NAMALWA (cell line): ENCODE data around the gene CFAP141.
A peak's percentile ranks its signal among the peaks of the same experiment; 100 is the strongest.
"Not testable (repeated sequence)": the region's sequence is repeated elsewhere in the genome, so short reads cannot be mapped to it uniquely, and the experiment has no call there.

Source experiments
- DNase-seq: peaks from one replicate; pipeline ENCODE4 v3.0.0-alpha.2; 2015; ENCODE audit warnings: low spot score

Gene CFAP141

DNA sequence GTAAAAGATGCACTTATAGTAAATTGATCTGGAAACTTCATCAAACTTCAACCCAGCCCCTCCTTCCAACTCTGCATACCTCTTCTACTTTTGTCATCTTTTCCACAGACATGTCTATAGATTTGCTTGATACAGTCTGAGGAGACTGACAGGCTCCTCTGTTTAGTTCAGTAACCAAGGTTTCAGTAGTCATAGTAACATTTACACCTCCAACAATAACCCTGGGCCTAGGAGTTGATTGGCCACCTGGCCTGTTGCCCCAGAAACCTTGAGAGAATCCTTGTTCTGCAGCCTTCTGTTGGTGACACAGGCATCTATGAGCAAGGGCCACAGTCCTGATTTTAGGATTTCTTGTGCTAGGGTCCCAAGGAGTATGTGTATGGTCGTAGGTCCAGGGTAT is at the start of gene CFAP141:
Gene CFAP141, minus strand, starts transcription at position 138 of the 400 bp plus-strand sequence. Its CDS starts 26 bp downstream, at position 112.
- peak; percentile 80 for DNase-seq

DNA sequence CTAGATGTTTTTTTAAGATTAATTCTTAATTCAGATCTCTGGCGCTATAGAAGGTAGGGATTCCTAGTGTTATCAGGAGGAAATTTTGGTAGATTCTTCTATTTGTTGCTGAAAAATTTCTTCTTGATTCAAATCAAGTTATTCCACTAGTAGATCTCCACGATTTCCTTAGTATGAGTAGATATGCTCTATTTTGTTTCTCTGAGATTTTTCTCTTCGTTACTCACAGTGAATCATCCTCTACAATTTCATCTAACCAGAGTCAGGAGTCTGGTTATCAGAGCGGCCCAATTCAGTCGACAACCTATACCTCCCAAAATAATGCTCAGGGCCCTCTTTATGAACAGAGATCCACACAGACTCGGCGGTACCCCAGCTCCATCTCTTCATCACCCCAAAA is 47.5 kb upstream of the CFAP141 start:
- no peak for DNase-seq

DNA sequence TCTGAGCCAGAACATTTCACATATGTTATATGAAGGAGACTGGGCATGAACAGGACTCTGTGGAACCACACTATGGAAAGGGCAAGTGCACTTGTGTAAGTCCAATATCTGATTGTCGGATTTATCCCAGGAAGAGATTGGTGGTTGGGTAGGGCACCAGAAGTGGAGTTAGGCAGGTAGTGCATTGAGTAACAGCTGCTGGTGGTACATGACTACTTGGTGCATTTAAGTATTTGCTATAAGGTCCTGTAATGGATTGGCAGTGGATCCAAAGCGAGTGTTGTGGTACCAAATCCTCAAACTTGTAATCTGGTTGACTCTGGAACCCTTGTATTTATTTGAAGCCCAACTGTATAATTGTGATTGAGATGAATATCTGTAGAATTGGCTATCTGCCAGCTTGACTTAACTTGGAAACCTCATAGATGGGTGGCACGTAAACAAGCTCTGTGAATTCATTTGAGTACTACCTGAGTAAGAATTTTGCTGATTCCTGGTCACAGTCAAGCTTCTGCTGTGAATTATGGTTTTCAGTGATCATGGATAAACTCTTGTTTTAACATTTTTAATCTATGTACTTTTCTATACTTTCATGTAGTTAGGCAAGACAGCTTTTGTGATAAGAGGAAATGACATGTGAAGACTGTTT is 35.7 kb upstream of the CFAP141 start:
- DNase-seq = no peak

DNA sequence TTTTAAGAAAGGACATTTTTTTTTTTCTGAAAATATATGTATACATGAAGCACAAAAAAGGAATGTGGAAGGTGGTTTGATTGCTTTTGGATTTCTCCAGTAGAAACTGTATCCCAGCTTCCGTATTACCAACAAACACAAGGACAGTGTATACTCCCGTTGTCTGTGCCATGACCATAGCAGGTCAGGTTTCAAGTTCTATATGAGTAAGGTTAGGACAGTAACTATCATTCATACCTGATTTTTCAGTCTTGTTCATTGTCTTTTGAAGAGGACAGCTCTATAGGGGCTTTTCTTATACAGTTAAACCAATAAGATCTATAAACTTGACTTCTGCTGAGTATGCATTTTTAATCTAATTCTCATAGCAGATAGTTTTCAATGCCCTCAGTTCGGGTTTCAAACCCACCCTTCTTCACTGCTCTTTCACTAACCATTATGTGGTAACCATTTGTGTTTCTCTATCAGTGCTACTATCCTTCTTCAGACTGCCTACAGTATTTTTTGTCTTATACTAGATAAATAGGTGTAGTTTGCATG is 34.2 kb upstream of the CFAP141 start:
- DNase-seq = no peak

DNA sequence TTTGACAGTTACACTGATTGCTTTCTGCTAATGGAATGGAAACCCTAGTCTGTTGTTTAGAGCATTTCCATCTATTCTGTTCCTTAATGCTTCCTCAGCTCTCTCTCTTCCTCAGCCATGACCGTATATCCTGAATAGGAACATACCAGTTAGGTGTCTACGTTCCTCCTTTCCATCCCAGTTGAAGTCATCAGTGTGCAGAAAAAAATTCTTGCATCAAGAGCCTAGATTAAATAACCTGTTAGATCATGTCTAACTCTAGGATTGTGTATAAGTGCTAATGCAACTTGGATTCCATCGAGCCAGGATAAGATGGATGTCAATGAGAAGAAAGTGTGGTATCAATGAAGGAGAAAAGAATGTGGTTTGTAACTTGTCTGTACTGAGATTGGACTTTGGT is 33.4 kb upstream of the CFAP141 start:
- no peak for DNase-seq

DNA sequence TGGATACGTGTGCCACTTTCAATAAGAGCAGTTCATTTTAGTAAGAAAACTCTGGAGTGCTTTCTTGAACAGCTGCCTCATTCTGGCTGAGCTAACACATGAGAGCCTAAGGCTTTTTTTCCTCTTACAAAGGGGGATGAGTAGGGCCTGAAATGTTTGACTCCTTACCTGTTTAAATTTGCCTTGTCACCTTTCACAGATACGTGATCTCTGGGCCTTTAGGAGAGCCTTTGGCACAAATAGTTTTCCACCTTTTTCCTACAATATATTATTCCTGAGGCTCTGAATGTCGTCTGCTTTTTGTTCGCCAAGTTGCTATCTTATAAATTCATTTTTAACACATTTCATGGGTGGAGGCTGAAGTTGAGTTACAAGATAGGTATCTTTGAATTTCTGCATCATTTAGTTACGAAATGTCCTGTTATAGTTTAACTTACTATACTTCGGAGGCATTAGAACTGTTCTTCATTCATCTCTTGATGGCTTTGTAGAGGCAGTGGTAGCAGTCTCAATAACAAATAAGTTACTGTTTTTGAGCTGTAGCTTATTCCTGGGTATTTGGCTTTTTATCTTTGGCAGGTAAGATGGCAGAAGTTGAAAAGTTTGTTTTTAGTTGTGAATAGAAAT is 31.9 kb upstream of the CFAP141 start:
- no peak for DNase-seq

DNA sequence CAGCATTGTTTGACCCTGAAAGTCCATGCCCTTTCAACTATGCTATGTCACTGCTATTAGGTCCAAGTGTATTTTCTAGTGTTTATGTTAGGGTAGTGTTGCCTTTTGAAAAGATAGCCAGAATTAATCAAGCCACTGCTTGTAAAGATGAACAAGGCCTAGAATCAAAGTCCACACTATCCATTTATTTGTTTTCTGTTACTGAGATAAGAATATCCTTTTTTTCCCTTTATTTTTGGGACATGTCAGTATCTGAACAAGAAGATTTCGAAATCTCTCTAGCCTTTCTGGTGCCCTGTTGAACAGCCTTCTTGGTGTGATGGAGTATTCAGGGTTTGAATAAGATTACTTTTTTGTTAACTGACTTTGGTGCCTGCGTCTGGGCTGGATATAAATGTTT is 31.3 kb upstream of the CFAP141 start:
- DNase-seq = no peak

DNA sequence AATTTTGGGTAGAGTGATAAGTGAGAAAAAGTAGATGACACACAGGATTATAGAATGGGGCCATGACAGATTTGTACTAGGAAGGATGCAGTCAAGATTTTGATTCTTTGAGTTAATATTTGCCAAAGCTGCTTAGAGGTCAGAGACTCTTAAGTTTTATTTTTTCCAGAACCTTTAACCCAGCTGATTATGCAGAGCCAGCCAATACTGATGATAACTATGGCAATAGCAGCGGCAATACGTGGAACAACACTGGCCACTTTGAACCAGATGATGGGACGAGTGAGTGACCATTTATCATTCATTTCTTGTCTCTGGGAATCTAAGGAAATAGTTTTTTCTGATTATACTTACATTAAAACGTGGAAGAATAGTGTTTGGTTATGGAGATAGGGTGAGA is 30.7 kb upstream of the CFAP141 start:
- DNase-seq = no peak

DNA sequence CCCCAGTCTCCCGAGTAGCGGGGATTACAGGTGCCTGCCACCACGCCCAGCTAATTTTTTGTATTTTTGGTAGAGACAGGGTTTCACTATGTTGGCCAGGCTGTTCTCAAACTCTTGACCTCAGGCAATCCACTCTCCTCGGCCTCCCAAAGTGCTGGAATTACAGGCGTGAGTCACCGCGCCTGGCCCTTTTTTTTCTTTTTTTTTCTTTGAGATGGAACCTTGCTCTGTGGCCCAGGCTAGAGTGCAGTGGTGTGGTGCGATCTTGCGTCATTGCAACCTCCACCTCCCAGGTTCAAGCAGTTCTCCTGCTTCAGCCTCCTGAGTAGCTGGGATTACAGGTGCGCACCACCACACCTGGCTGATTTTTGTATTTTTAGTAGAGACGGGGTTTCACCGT is 27.0 kb upstream of the CFAP141 start:
- not testable (repeated sequence) for DNase-seq

DNA sequence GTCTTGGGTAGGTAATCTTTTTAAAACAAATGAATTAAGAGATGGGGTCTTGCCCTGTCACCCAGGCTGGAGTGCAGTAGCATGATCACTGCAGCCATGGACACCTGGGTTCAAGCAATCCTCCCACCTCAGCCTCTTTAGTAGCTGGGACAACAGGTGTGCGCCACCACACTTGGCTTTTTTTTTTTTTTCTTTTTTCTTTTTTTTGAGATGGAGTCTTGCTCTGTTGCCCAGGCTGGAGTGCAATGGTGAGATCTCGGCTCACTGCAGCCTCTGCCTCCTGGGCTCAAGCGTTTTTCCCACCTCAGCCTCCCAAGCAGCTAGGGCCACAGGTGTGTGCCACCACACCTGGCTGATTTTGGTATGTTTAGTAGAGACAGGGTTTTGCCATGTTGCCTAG is 25.0 kb upstream of the CFAP141 start:
- not testable (repeated sequence) for DNase-seq

DNA sequence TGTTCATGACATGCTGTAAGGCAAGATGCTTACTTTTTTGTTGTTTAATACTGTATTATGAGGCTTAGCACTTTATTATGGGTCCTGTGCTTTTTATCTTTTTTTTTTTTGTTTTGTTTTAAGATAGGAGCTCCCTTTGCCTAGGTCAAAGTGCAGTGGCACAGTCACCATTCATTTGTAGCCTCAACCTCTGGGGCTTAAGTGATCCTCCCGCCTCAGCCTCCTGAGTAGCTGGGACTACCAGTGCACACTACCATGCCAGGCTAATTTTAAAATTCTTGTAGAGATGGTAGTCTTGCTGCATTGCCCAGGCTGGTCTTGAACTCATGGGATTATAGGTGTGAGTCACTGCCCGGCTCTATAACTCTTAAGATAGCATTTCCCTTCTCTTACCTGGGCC is 19.2 kb upstream of the CFAP141 start:
- no peak for DNase-seq

DNA sequence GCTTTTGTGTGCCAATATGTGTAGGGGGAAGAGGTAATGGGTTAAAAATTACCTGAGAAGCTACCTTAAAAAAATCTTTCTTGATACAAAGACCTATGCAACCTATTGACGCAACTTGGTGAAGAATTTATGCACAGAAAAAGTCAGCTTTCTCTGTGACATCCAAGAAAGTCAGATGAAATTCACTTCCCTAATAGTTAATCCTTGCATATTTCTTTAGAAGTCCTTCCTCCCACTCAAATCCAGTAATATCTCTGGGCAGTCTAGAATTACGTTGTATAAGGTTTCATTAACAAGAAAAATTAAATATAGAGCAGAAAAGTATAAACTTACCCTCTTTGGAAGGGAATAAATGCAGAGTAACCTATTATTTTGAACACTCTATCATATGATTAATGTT is 17.5 kb upstream of the CFAP141 start:
- DNase-seq = no peak

DNA sequence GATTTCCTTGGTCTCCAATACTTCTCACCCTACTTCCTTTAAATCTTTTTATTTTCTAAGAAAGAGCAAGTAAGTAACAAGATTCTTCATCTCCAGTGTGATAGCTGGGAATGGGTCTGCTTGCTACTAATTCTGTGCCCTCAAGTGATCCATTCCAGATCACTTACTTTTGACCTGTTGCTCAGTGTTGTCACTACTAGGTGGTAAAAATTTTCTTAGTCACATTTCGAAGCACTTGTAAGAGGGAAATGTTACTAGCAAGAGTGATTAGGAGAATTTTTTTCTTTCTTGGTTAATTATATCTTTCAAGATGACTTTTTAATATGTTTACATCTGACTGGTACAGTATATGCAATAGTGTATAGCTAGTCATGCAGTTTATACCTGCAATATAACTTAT is 16.8 kb upstream of the CFAP141 start:
- no peak for DNase-seq

DNA sequence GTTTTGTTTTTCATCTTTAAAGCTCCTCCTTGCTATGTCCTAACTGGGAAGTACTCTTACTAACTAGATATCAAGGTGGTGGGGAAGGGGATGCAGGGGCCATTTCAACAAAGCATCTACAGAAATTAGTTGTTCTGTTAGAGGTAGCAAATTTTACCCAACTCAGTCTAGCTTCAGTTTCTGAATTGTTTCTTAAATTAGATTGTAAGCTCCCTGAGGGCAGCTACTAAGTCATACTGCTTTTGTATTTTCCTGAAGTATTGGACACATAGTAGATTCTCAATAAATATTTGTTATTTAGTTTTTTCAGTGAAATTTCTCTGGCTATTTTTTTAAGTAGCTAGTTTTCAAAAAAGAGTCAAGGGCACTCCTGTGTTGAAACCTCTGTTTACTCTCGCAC is 16.4 kb upstream of the CFAP141 start:
- DNase-seq = no peak

DNA sequence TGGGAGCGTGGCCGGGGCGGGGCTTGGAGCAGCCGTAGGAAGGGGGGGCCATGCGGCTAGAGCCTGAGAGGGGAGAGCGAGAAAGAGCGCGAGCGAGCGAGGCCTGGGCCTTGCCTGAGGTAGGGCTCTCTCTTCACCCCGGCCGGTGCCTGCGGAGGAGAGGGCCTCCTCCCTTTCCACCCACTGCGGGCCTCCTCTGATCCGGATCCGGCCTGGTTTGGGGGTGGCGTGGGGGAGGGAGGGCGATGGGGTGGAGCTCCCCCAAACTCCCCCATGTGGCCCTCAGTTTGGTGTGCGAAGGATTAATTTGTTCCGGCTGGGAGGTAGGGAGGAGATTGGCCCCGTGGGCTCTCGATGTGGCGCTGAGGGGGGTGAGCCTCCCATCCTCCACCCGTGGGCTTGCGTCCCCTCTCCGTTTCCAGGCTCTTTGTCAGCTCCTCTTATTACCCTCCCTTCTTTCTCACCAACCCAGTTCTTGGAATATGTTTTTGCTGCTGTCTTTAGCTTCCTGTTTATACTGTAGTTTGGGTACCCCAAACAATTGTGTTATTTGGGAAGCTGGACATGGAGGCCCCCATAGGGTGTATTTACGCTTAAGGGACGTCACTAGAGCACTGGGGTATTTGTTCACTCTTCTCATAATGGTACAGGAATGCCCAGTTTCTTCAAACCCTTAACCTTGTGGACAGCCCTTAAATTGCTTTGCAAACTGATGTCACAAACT is 15.3 kb upstream of the CFAP141 start:
- peak; percentile 78 for DNase-seq

DNA sequence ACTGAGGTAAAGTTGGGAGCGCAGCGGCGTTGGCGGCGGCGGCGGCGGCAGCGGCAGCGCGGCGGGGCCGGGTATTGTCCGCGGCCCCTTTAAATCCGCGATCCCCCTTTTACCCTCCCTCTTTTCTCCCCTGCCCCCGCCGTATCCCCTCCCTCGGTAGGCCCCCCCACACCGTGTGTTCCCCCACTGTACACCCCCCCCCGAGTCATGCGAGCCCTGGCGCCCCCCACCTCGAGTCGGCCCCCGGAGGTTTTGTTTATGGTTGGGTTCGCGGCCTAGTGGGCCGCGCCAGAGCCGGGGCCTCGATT is 14.8 kb upstream of the CFAP141 start:
- DNase-seq = no peak

DNA sequence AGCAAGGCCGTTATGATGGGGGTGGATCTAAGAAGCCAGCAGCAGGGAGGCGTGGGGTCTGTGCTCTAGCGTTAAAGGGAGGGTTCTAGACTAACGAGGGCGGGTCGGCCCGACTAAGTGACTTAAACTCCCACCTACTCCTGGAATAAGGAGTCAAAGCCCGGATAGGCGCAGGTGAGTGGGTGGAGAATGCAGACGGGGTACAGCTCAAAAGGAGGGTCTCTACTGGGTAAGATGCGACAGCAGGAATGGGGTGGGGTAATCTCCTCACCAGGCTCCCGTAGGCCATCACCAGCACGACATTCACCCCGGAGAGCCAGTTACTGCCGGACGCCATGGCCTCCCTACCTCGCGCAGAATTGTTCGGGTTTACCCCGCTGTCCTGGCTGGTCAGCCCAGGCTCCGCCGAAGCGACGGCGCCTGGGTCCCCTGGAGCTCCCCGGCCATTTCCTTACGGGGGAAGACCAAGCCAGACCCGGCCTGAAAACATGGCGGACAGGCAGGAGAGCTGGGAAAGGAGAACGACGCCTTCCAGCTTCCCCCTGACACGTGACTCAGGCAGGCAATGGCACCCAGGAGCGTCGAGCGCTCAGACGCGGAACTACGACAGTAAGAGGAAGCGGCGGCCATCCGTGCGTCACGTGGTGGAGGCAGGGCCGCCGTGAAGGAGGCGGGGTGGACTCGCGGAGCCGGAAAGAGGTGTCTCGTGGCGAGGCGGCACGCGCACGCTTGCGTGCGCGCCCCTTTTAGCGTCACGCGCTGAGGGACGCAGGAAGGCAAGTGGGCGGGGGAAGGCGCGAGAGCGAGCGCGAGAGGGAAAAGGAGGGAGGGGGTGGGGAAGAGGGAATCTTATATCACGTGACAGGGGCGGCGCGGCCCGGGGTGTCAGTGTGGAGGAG is 14.2 kb upstream of the CFAP141 start, which contains the start of gene UBAP2L:
Gene UBAP2L, plus strand, starts transcription at position 885 of the 899 bp plus-strand sequence. CDS start 4,169 bp downstream, outside the sequence.
- DNase-seq = peak; percentile 100

DNA sequence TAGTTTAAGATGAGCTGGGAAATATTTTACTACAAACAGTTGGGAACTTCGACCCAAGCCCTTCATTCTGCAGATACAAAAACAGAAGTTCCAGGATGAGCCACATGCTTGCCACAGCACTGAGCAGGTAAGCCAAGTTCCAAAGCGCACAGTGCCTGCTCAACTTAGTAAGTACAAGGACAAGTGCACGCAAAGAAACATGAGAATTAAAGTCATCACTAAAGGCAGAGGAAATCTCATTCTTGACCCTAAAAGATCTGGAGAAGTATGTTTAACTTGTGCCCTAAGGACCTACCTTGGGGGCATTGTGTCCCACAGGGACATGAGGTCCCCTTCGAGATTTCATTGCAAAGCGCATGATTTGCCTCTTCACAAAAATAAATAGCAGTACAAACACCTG is 13.4 kb upstream of the CFAP141 start:
- peak; percentile 57 for DNase-seq

DNA sequence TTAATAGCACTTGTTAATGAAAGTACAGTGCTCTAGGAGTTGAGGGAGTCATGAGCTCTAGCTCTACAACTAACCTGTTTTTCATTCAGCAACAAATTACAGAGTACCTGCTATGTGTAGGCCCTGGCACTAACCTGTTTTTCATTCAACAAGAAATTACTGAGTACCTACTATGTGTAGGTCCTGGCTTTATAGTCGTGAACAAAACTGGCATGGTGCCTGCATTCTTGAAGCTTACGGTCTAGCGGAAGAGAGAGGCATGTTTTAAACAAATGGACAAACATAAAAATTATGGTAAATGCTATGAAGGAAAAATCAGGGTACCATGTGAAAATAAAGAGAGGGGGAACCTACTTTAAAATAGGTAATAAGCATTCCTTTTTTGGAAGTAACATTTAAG is 12.4 kb upstream of the CFAP141 start:
- no peak for DNase-seq

DNA sequence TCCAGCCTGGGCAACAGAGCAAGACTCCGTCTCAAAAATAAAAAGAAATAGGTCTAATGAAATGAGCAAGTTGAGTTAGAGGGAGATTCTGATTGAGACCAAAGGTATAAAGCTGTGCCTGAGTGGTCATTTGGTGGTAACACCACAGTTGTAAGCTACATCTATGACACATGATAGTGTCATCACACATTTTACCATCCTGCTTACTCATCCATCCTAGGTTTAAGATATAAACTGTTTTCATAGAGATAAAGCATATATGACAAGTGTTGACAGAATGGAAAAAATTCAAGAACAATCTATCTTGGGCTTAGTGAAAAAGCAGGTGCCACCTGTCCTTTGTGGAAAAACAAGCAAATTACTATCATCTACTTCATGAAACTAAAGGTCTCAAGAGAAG is 7.1 kb upstream of the CFAP141 start:
- no peak for DNase-seq

DNA sequence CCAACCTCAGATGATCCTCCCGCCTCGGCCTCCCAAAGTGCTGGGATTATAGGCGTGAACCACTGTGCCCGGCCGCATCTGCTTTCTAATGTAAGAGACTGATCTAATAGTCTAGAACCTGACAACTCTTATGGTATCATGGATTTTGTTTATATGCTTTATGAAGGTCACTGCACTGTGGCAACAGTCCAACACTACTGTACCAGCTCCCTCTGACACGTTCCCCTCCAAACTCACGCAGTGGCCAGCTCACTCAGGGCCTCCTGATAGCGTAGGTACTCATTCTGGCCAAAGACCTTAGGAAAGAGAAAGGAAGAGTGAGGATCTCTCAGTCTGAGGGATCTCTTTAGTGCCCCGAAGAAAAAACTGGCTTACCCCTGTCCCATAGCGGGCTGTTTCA is 6.0 kb upstream of the CFAP141 start:
- DNase-seq = no peak
